ENCODE measurements around the gene CSGALNACT2.

The CSGALNACT2 gene

DNA sequence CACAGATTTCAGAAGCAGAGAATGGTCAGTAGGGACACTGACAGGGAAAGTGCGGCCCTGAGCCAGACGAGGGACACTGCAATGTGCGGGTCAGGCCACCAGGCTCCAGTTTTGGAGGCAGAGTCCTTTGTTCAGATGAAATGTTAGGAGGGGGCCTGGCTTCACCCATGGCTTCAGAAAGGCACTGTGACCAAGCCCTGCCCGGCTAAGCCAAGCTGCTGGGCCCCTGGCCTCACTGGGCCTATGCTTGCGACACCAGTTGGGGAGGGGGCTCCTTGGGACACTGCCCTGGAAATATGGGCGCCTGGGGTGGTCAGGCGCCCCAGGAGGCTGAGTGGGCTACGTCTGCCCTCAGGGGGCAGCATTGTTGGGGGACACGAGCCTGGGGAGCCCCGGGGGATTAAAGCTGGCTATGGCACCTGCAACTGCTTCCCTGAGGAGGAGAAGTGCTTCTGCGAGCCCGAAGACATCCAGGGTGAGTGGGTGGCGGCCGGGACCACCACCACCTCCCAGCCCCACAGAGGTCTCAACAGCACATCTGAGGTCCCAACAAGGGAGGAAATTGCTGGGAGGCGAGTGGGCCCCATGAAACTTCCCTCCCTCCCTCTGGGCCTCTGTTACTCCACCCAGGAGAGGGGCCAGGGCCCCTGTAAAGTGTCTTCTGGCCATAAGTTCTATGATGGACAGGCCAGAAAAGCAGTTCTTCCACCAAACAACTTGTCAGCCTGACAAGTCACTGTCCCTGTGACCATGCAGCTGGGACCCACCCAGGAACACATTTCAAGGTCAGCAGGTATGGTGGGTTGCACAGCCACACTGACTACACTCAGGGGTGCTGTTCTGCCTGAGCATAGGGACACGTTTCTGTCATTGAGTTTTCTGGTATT is 24.8 kb upstream of the CSGALNACT2 start:
- no peak for DNase-seq (ENCODE audit: low spot score)

DNA sequence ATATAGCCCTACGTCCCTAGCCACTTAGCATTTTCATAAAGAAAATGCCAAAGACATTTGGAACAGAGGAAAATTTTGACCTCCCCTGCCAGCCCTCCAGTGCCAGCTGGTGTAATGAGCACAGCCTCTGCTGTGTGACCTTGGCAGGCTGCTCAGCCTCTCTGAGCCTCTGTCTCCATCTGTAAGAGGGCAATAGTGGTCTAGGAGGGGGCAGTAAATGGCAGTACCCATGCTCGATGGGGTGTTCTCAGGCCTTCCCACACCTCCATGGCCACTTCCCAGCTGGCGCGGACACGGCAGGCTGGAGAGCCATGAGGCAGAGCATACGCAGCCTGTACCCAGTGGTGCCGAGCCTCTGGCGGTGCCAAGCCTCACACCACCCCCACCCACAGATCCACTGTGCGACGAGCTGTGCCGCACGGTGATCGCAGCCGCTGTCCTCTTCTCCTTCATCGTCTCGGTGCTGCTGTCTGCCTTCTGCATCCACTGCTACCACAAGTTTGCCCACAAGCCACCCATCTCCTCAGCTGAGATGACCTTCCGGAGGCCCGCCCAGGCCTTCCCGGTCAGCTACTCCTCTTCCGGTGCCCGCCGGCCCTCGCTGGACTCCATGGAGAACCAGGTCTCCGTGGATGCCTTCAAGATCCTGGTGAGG is 24.0 kb upstream of the CSGALNACT2 start:
- no peak for DNase-seq (ENCODE audit: low spot score)

DNA sequence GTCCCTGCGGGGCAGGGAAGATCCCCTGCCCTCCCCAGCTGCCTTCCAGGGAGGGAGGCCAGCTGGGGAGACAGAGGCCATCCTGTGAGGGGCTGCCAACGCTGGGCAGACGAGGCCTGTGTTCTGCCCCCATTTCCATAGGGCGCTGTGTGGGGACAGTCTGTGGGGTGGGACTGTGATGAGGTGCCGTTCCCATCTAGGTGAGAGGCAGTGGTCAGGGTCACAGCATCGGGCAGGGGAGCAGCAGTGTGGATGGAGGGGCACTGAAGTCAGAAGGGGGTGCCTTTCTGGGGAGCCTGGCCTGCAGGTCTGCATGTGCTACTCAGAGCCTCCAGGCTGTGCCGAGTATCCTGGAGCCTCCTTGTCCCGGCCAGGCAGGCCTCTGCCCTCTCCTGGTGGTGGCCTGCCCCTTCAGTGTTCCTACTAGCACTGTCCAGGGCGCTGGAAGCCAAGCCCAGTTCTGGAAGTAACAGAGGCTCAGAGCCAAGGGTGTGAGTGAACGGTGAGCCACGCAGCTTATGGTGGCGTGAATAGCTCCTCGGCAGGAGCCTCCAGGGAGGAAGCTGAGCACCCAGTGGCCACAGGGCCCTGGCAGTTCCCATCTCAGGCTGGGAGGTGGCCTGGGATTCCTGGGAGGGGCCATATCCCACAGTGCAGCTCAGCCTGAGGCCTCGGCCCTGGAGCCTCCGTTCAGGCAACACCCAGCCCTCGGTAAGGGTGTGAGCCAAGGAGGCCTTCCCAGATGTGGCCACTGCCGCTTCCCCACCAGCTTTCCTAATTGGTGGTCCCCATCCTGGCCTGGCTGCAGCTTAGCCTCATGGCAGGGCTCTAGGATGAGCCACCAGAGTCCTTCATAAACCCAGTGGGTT is 23.3 kb upstream of the CSGALNACT2 start:
- no peak for DNase-seq (ENCODE audit: low spot score)

DNA sequence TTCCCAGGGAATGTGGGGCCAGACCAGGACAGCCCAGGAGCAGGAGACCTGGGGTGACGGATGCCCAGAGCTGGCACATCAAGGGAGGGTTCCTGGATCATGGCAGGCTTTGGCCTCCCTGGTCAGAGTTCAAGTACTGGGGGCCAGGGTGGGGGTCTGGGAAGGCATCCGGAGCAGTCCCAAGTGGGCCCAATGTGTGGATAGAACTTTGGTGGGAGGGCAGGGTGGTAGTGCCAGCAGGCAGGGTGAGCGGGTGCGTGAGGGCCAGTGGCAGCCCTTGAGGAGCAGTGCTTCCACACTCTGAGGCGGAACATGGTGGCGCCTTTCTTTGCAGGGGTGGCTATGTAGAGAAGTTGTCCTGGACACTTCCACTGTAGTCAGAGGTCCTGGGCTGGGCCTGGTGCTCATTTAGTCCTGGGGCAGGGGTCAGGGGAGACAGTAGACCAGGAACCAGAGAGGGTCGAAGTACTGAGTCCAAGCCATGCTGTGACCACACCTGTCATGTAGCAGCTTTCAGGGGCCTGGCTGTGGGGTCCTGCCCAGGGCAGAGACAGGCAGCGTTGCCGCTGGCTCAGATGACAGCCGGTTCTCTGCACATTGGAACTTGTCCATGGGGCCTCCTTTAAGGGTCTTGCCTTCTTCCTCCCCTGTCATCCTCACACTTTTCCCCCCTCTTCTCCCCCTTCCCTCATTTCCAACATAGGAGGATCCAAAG is 22.2 kb upstream of the CSGALNACT2 start:
- no peak for DNase-seq (ENCODE audit: low spot score)

DNA sequence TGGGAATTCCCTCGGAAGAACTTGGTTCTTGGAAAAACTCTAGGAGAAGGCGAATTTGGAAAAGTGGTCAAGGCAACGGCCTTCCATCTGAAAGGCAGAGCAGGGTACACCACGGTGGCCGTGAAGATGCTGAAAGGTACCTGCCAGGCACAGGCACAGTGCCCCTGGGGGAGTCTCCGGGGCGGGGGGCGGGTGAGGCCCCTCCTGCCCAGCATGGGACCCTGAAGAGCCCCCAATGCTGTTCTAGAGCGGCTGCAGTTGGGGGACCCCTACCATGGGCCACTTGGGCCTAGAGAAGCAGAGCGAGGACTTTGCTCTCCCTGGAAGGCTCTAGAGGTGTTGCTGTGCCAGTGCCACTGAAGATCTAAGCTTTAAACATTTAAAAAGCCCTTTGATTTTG is 21.6 kb upstream of the CSGALNACT2 start:
- DNase-seq (ENCODE audit: low spot score): no peak

DNA sequence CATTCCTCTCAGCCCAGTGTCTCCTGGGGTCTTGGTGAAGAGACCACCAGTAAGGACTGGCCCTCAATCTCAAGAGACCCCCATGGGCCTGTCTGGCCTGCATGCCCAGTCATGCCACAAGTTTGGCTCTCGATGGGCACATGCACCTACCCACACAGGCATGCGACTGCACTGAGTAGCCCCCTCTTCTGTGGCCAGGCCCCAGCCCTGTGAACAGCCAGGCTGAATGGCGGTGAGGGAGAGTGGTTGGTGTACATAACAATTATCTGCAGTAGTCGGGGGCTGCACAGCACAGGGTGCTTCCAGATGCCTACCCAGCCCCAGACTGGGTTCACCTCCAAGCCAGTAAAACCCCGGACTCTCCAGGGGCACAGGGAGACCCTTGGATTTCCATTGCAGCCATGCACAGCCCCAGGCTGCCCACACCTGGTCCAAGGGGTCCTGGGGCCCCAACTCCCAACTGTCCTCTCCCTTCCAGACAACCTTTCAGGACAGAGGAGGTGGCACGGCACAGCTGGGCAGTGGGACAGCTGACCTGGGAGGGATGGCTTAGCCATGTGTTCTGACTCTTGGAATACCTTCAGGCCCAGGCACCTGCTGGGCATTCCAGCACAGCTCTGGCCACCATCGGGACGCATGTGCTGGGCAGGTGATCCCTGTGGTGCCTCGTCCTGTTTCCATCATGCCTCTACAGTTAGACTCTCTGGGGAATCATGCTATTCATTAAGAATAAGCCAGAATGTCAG is 21.0 kb upstream of the CSGALNACT2 start:
- DNase-seq (ENCODE audit: low spot score): no peak

DNA sequence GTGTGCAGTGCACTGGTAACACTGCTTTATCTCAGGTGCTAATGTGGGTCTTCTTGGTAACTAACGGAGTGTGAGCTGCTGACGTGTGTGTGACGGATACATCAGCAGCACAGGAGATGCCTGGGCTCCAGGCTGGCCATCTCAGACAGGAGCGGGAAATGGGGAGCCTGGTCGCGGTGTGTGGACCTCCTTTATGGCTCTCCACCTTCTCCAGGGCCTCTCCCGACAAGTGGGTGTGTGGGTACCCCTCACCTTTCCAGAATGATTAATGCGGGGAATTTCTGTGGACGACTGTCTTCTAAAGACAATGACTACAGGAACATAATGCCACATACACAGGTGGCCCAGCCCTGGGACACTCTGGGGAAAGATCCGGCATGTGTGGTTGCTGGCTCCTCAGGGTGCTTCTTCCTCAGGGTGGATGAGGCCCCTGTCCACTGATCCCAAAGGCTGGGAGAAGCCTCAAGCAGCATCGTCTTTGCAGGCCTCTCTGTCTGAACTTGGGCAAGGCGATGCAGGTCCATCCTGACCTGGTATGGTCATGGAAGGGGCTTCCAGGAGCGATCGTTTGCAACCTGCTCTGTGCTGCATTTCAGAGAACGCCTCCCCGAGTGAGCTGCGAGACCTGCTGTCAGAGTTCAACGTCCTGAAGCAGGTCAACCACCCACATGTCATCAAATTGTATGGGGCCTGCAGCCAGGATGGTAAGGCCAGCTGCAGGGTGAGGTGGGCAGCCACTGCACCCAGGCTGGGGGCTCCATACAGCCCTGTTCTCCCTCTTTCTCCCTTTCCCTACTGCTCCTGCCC is 20.3 kb upstream of the CSGALNACT2 start:
- no peak for DNase-seq (ENCODE audit: low spot score)

DNA sequence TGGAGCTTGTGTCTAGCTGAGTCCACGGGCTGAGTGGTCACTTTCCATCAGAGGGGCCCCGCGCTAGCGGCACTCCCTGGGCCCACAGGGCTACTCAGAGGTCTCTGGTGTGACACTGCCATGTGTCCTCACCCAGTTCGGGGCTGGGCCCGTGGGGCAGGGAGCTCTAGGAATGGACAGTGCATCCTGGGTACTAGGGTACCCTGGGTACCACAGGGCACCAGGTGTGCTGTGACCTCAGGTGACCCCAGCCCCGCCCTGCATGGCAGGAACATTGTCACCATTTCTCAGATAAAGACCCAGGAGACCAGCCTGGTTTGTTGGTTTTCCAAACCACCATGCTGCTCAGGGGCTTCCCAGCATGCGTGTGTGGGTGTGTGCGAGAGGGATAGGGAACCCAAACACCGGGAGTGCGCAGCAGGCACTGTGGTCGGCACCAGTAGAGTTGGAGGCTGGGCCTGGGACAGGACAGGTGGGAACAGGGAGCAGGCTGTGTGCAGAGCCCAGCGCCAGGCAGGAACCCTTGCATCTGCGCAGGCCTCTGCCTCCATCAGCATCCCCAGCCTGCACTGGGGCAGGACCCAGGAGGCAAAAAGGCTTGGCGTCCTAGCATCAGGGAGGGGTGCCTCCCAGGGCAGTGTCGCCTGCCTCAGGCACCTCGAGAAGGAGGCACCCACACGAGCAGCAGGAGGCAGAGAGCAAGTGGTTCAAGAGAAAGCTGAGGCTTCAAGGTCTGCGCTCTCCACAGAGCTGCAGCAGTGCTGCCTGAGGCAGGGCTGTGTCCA is 19.4 kb upstream of the CSGALNACT2 start:
- DNase-seq (ENCODE audit: low spot score): peak; percentile 57

DNA sequence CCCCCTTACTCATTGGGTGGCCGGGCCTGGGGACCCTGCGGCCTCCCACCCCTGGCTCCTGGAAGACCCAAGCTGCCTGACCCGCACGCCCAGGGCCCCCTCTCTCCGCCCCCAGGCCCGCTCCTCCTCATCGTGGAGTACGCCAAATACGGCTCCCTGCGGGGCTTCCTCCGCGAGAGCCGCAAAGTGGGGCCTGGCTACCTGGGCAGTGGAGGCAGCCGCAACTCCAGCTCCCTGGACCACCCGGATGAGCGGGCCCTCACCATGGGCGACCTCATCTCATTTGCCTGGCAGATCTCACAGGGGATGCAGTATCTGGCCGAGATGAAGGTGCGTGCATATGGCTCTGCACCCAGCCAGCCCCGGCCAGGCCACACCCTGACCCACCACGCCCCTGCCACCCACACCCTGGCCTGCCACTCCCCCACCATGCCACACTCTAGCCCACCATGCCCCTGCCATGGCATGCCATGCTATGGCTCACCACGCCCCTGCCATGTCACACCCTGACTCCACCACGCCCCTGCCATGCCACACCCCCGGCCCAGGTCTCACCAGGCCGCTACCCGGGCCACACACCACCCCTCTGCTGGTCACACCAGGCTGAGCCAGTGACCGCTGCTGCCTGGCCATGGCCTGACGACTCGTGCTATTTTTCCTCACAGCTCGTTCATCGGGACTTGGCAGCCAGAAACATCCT is 18.7 kb upstream of the CSGALNACT2 start:
- peak; percentile 65 for DNase-seq (ENCODE audit: low spot score)

DNA sequence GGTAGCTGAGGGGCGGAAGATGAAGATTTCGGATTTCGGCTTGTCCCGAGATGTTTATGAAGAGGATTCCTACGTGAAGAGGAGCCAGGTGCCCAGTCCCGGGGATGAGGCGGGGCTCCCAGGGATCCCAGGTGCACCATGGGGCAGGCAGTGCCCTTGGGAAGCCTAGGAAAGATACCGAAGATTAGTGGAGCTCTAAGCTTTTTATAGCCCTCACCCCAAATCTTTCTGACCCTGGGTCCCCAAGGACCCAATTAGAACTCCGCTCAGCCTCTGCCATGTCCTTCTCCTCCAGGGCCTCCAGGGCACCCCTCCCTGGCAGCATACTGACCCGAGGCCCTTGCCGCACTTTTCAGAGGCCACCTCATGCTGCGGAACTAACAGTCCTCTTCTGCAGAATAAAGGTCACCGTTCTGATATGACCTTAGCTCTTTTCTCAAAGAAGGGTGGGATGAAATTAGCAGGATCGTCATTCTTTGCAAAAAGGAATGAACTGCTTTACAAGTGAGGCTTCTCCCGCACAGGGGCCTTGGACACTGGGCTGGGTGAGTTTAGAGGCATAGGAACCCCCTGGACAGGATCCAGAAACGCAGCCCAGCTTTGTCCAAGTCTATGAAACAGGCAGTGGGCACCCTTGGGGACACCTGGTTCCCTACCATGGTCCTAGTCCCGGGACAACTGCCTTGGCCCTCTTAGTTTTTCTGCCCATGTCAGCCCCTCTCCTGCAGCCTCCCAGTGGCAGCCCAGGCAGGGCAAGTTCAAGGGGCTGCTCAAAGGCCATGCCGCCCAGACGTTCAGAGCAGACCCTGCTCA is 17.9 kb upstream of the CSGALNACT2 start:
- peak; percentile 40 for DNase-seq (ENCODE audit: low spot score)

DNA sequence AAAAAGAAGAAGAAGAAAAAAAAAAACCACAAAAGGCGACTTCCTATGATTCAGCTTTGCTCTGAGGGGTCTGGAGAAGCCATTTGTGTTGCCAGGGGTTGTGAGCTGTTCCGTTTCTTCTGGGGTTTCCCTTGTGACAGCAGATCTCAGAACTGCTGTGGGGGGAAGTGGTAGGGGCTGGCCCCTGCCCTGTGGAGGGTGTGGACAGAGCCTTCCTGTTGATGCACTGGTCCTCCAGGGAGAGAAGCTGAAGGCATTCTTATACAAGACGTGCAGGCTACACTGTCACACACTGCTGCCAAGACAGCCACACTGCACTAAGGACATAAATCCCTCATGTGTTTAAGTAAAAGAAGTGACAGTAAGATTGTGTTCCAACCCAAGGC is 17.3 kb upstream of the CSGALNACT2 start:
- DNase-seq (ENCODE audit: low spot score): peak; percentile 56

DNA sequence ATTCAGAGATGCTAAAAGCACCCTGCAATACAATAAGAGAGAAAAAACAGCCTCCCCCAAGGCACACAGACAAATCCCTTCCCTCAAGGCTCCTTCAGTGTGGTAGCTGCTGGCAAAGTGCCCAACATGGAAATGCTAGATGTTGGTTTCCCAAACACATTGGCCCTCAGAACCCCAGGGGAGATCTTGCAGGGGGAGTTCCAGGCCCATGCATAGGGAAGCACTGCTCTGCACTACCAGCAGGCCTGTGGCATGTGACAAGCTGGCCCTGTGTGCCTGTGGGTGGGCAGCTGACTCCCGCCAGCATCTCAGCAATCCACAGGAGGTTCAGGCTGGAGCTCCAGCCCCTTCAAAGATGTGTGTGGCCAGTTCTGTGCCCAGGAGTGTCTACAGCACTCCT is 16.8 kb upstream of the CSGALNACT2 start:
- peak; percentile 57 for DNase-seq (ENCODE audit: low spot score)

DNA sequence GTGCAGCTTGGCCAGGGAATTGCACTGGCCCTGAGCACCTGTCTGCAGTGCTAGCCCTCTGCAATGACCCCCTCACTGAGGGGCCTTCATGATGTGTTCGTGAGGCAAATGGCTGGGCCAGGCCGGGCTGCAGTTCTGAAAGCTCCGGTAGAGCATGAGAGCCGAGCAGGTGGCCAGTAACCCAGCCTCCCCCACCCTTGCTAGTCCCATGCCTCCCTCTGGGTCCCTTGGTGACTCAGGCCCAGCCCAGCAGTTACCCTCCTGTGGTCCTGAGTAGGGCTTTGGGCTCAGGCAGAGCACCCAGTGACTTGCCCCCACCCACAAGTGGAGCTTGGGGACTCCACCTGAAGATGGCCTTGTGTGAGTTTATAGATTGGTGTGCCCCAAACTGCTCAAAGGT is 16.1 kb upstream of the CSGALNACT2 start:
- DNase-seq (ENCODE audit: low spot score): peak; percentile 42

DNA sequence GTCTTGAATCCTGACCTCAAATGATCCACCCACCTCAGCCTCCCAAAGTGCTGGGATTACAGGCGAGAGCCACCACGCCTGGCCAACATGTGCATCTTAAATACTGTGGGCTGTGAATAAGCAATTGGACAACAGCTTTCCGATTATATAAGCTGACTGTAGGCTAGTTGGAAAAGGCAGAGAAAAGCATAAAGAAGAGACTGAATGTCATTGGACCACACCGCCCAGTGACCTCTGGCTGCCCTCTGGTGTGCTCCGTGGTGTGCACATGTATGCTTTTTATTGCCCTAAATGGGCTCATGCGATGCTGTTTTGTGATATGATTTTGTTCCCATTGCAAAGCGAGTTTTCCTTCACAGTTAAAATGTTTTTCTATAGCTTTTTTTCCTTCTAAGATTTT is 15.4 kb upstream of the CSGALNACT2 start:
- DNase-seq (ENCODE audit: low spot score): no peak

DNA sequence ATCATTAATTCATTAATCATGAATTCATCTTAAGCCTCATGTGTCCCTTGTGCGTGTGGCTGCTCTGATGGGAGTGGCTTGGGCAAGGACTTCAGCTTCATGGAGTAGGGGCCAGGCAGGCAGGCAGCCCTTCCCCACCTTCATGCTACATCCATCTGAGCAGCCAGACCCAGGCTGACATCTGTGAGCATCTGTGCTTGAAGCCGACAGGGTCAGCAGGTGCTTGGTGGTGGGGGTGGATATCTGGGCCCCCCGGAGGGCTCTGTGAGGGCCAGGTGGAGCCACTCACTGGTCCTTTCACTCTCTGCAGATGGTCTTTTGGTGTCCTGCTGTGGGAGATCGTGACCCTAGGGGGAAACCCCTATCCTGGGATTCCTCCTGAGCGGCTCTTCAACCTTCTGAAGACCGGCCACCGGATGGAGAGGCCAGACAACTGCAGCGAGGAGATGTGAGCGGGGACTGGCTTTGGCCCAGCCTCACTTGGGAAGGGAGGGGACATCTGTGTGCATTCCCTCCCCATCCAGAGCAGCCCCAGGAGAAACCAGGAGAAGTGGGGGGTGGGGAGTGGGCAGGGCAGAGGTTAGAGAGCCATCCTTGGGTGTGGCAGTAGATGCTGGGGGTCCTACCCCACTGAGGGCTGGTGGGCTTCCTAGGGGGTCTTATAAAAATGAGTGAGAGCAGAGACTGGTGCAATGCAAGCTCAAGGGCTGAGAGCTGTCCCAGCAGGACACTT is 14.7 kb upstream of the CSGALNACT2 start:
- peak; percentile 33 for DNase-seq (ENCODE audit: low spot score)

DNA sequence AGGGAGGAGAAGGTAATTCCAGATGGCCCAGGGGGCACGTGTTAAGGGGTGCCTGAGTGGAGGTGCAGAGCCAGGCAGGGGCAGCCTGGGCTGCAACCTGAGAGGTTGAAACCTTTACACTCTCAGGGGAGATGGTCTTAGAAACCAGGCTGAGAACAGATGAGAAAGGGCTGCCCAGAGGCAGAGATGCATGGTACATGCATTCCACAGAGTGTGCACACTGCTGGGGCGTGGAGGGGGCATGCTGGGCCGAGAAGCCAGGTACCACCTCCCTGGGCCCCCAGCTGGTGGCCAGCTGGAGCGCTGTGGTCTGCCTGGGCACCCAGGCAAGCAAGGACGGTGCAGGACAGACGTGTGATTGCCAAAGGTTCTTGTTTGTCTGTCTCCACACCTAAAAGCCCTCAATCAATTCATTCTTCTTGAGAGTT is 14.1 kb upstream of the CSGALNACT2 start:
- DNase-seq (ENCODE audit: low spot score): no peak

DNA sequence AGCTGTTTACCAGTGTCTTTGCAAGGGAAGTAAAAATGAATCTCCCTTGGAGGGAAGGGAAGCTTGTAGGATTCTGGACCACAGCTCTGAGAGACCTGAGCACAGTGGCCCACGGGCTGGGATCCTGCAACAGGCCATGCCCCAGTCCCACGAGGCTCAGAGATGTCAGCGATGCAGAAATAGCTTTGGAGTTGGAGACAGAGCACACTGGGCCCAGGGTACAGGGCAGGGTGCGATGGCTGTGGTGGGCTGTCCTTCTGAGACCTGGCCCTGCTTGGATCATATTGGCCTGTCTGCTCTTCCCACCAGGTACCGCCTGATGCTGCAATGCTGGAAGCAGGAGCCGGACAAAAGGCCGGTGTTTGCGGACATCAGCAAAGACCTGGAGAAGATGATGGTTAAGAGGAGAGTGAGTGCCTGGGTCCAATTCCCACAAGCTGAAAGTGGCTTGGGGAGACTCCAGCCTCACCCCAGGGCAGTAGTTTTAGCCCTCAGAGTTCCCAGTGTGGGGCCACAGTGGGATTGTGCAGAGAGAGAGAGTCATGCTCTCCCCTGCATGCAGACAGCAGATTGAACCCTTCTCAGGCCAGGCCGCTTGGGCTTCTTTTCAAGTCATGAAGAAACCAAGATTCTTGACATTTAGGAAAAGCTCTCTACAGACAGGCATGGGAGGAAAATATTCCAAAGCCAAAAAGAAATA is 13.5 kb upstream of the CSGALNACT2 start:
- peak; percentile 41 for DNase-seq (ENCODE audit: low spot score)

All from left forelimb (tissue), 1 donor.